Activated effector memory CD4-positive, alpha-beta T cell treated with Interleukin-2 at 50 U/mL for 16 hours (primary cell): ENCODE measurements around the gene SULT2B1.
"Not testable (repeated sequence)": the region's sequence is repeated elsewhere in the genome, so short reads cannot be mapped to it uniquely, and the experiment has no call there.

Source experiments
- DNase-seq: peaks from one replicate; pipeline ENCODE4 v3.0.0-alpha.2; 2020

The SULT2B1 gene

DNA sequence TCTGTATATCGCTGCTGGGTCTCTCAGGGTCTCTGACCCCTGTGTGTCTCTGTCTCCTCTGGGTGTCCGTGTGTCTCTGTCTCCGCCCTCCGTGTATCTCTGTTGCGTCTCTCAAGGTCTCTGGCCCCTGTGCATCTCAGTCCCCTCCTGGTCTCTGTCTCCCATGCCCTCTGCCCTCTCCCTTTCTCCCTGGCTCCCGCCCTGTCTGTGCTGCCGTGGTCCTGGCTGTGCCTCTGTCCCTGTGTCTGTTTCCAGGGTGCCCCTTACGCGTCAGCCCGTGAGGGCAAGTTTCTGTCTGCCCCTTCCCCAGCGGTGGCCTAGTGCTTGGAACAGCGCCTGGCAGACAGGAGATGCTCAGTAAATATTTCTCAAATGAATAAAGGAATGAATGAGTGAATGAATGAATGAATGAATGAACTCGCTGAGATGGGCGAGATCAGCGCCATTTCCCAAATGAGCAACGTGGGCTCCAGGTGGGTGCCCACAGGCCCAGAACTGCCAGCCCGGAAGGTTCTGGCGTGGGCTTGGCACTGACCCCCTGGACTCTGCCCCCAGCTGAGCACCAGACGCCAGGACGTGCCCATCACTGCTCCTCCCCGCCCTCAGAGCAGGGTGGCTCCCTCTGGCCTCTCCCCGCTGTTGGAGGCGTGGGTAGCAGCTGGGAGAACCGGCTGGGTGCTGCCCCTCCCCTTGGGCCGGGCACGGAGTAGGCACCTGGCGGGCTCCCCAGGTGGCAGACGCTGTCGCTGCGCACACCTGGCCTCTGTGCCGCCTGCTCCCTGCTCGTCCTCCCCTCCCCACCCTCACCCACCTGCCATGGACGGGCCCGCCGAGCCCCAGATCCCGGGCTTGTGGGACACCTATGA, at the start of gene SULT2B1:
SULT2B1 (plus strand) TSS at position 736 of the 866 bp plus-strand sequence; CDS start at position 817, 81 bp downstream.
- DNase-seq, result no peak

DNA sequence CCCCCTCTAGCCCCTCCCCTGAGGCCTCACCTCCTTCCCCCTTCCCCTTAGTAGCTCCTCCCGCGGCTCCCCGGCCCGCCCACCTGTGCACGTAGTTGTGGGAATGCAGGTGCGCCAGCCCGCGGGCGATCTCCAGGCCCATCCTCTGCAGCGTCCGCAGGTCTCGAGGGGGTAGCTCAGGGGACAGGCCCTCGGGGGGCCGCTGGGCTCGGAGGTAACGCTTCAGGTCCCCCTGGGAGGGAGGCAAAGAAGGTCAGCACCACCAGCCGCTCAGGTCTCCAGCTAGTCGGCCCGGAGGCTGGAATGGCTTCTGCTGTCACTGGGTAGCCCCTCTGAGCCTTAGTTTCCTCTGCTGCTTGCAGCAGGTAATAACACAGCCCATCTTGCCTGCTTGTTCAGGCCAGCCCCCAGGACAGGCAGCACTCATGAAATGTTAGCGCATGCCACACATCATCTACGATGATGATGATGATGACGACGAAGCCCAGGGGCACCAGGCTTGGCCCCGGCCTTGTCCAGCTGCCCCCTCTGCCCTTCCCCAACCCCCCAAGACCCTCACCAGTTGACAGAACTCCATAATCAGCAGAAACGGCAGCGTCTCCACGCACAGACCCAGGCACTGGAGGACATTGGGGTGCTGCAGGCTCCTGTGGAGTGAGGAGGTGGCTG, 49.5 kb upstream of the SULT2B1 start:
- DNase-seq, result no peak

DNA sequence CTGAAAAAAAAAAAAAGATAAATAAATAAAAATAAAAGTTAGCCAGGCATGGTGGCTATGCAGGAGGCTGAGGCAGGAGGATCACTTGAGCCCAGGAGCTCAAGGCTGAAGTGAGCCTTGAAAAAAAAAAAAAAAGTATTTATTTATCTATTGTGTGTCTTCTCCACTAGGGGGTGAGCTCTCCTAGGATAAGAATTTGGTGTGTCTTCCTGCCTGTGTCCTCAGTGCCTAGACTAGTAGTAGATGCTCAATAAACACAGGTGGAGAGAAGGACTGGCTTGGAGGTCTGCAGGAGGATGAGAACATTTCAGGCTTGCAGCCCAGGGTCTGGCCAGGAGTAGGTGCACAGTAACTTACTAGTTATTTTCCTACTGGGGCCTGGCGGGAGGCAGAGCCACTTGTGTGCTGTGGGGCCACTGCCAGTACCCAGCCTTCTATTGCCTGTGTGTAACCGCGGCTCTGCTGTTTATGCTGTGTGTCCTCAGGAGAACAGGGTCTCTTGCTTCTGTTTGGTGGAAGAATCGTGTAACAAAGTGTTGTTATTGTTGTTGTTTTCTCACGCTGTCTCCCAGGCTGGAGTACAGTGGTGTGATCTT, 45.7 kb upstream of the SULT2B1 start:
- DNase-seq, result no peak

DNA sequence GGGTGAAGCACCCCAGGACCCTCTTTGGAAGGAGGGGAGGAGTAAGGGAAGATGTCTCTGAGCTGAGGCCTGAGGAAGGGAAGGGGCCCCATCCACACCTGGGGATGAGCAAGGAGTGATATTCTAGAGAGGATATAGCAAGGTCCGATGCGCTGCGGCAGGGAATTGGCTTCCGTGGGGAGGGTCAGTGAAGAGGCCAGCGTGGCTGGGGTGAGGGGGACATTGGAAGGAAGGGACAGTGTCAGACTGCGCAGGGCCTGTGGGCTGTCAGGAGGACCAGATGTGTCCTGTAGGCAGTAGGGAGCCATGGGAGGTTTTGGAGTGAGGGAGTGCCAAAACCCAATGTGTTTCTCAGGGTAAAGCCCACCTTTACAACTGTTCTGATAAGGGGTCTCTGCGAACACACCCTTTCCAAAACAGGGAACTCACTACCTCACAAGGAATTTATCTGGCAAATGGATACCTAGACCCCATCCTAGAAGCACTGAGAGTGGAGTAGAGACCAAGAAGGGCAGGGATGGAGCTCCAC, 44.0 kb upstream of the SULT2B1 start:
- no peak for DNase-seq

DNA sequence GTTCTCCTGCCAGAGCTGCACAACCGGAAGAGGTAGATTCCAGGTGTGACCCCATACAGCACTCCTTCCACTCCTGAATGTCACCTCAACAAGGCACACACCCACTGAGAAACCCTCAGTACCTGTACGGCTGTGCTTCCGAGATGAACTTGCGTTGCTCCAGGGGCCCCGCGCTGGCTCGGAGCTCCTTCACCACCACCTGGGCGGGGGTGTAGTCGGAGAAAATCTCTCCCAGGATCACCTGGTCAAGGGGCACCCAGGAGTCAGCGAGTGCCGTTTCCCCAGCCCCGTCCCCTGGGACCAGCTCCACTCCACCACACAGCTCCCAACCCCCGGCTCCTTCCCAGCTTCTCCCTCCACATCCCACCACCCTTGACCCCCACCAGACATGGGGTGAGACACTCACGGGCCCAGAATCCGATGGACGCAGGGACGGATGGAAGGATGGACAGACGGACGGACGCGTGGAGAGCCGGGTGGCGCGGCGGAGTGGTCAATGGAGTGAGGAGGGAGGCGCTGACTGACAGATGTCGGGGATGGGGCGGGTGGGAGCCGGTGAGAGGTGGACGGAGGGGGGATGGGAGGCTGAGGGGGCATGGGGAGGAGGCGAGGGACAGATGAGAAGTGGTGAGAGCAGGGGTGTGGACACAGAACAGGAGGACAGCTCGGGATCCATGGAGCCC, 43.1 kb upstream of the SULT2B1 start:
- no peak for DNase-seq

DNA sequence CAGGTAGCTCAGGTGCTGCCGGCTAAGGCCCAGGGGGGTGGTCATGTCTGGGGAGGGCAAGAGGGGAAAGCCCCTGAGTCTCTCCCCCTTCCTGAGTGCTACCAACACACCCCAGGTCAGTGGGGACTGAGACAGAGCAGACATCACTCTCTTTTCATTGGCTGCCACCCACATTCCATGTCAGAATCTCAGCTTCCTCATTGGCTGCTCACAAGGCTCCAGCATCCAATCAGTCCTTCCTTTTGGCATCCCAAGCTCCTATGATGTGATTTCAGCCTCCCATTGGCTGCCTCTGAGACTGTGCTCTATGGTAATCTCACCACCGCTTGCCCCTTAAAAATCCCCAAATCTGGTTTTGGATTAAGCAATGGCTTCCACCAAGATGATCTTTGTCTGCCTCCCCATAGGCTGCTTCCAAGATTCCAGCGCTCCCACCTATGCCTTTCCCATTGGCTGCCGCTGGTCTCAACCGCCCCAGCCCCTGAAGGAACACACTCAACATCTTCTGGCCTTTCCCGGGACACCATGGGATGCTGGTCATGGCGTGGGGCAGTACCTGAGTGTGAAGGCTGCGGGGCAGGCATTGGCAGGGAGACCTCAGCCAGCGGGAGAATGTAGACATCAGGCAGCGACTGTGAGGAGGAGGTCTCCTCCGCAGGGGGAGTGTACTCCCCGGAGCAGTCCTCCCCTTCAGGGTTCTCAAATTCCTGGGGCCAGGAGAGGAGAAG, 42.3 kb upstream of the SULT2B1 start:
- no peak for DNase-seq

DNA sequence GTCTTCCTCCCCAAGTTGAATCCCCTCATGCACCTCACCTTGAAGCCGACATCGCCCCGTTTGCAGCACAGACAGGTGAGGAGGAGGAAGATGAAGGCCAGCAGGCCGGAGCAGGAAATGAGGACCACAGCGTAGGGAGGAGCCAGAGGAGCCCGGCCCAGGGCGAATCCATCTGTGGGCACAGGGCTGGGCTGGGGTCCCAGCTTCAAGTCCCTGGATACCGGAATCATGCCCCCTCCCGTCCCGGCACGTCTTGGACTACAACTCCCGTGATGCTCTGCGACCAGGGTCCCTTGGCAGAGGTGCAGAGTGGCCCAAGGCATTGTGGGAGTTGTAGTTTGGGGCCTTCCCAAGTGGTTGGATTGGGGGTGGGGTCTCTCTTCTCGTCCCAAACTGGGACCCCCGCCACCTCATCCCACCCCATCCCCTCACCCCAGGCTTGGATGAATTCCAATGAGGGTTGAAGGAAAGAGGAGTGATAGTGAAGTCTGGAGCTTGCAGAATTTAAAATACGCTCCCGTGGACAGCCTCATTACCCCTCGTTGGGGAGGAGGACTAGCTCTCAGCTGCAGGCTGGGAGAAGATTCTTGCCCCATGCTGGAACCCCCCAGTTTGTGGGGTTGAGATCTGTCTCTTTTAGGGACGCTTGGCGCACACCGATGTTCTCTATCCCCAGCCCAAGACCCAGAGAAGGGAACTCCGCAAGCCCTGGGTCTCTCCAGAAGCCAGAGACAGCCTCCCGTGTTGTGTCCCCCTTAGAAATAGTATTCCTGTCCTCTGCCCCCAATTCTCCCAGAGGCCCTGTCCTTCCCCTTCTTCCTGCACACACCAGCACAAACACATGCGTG, 41.3 kb upstream of the SULT2B1 start:
- peak; percentile 63 for DNase-seq

DNA sequence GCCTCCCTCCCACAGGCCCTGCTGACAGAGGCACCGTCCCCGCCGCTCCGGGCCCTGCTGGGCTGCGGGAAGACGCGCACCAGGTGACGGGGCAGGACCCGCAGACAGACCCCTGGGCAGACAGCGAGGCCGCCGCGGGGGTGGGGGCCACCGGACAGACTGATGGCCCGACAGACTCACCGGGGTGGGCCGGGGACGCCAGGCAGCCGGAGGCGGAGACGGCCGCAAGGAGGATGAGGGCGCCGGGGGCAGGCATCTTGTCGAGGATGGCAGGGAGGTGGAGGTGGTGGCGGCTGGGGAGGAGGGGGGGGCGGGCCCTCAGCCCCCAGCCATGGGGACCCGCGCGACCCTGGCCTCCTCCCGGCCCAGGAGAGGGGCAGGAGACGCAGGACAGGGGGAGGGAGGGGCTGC, 40.6 kb upstream of the SULT2B1 start:
- no peak for DNase-seq

DNA sequence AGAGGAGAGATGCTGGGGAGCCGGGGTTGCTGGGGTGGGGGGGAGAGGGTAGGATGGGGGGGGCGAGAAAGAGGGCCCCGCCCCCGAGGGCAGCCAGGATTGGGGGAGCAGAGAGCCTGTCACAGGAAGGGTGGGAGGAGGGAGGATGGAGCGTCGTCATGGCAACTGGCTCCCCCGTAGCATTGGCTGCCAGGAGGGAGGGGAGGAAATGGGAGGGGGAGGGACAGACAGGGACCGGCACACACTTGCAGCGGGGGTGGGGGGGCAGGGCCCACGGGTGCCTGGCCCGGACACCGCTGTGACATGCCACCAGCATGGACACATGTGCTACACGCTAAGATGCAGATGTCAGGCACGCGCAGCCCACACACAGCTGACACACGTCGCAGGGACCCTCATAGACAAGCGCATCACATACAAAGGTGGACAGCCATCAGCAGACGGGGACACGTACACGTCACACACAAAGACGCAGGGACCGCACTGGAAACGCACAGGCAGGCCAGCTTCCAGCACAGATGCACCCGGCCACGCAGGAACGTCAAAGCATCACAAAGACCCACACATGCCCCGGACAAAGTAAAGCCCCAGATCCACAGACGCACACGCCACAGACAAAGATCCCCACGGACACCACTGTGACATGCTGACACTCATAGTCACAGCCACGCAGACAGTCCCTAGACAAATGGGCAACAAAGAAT, 40.0 kb upstream of the SULT2B1 start, which contains the start of gene LMTK3:
LMTK3 (minus strand) TSS at position 36 of the 704 bp plus-strand sequence. CDS start 259 bp downstream, outside the sequence.
- peak; percentile 78 for DNase-seq

DNA sequence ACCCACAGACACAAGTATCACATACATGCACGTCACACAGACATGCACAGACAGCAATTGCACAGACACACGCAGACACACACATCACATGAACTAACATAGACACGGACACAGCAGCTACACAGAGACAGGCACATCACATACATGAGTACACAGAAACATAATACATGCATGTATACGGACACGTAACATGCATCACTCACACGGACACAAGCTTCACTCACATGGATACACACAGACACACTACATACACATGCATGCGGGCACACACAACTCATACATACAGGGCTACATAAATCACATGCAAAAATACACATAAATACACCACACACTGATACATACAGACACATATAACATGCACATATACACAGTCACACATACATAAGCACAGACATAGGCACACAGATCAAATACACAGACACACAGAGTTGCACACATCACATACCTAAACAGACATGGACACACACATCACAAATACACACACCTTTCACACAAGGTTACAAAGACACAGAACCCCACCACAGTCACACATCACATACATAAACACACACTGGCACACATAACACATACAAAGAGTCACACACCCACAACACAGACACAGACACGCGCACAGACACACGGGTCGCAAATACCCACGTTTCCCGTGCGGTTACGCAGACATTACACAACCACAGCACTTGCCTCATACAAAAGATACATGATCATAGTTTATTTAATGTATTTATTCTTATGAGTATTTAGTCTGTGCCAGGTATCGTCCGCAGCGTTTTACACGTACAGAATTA, 39.3 kb upstream of the SULT2B1 start:
- DNase-seq, result no peak

DNA sequence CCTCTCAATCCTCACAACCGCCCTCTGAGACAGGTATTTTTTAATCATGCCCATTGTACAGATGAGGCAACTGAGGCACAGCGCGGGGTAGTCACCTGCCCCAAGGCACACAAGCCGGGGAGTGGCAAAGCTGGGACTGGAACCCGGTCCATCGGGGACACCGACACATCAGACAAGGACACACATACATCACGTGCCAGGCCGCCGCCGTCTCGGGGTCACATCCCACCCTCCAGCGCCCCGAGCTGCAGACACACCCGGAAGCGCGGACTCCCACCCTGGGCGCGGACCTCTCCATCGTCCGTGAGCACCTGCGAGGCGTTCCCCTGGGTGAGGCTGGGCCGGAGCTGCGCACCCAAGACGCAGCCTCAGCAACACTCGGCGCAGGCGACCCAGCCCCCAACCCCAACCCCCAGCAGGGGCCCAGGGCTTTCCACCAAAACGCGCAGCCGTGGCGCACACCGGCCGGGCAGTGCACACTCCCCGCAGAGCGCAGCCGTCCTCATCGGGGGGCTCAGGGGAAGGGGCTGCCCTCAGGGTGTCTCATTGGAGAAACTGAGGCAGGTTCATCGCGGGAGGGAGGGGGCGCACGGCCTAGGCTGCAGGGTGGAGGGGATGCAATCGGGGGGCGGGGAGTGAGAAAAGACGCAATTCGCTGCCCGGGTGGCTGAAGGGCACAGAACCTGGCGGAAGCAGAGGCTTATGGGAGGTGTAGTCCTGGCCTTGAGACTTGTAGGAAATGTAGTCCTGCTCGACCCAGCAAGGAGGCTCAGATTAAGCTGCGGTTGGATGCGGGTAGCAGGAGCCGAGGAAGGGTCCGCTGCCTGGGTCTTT, 38.5 kb upstream of the SULT2B1 start:
- peak; percentile 66 for DNase-seq

DNA sequence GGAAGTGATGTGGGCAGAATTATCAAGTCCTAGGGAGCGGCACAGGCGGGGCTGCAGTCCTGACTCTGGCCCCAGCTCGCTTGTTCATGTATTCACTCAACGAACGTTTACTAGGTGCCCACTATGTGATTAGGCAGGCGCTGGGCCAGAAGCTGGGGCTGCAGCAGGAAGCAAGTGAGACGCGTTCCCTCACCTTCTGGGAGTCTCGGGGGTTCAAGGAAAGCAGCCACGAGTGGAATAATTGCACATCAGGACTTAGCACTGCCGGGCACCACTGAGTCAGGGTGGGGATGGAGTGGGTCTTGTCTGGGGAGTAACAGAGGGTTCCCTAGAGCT, 37.9 kb upstream of the SULT2B1 start:
- no peak for DNase-seq

DNA sequence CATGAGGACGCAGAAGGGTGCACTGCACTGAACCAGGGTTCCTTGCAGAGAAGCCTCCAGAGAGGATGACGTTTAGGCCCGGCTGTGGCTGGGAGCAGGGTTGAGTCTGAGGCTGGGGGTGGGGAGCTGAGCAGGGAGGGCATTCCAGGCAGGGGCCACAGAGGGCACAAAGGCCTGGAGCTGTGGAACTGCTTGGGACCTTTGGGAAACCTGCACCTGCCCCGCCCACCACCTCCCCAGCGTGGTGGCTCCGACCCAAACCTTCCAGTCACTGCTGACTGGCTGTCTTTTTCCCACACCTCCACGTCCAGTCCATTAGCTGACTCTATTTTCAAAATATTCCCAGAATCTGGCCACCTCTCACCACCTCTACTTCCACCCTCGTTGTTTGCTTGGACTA, 35.4 kb upstream of the SULT2B1 start:
- no peak for DNase-seq

DNA sequence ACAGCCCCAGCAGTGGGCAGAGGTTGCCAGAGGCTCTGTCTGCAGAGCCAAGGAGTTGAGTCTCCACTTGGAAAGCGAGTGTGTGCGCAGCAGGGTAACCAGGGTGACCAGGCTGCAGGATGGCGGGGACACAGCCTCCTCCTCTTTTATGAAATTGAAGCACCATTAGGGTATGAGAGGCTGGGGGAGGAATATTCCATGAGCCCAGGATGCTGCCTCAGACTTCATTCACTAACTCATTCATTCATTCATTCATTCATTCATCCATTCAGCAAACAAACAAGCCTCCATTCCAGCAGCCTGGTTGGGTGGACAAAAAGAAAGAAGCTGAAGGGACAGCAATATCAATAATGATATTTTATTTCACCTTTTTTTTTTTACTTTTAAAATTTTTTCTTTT, 33.8 kb upstream of the SULT2B1 start:
- DNase-seq, result no peak

DNA sequence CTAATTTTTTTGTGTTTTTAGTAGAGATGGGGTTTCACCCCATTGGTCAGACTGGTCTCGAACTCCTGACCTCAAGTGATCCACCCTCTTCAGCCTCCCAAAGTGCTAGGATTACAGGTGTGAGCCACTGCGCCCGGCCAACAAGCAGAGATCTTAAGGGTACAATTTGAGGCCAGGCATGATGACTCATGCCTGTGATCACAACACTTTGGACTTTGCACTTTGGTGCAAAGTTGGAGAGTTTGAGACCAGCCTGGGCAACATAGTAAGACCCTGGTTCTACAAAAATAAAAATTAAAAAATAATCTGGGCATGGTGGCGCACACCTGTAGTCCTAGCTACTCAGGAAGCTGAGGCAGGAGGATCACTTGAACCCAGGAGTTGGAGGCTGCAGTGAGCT, 32.5 kb upstream of the SULT2B1 start:
- DNase-seq, result not testable (repeated sequence)

DNA sequence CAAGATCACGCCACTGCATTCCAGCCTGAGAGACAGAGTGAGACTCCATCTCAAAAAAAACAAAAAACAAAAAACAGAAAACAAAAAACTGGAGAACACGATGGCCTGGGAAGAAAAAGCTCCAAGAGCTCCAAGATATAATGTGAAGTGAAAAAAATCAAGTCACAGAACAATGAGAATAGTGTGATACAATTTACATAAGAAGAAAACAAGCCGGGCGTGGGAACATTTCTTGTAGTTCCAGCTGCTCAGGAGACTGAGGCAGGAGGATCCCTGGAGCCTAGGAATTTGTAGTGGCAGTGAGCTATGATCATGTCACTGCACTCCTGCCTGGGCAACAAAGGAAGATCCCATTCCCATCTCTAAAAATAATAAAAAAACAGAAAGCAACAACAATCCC, 31.8 kb upstream of the SULT2B1 start:
- DNase-seq, result no peak

DNA sequence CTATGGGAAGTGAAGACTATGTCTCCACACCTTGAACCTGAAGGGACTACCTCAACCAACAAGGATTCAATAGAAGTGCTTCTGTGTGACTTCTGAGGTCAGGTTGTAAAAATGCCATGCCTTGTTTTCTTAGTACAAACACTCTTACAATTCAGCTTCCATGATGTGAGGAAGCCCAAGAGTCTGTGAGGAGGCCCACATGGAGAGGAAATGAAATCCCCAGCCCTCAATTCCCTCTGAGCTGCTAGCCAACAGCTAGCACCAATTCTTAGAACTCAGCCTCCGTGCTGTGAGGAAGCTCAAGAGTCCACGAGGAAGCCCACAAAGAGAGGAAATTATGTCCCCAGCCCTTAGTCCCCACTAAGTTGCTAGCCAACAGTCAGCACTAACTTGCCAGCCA, 27.8 kb upstream of the SULT2B1 start:
- DNase-seq, result no peak

DNA sequence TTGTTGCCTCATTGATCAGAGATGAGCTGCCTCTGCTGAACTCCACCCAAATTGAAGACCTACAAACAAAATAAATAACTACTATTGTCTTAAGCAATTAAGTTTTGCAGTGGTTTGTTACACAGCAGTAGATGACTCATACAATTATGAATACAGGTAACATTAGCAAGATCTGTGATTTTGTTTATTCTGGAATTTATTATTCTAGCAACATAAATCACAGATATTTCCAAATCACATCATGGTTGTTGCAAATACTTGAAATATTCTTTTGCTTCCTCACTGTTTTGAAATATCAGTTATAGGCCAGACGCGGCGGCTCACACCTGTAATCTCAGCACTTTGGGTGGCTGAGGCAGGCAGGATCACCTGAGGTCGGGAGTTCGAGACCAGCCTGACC, 27.2 kb upstream of the SULT2B1 start:
- no peak for DNase-seq

DNA sequence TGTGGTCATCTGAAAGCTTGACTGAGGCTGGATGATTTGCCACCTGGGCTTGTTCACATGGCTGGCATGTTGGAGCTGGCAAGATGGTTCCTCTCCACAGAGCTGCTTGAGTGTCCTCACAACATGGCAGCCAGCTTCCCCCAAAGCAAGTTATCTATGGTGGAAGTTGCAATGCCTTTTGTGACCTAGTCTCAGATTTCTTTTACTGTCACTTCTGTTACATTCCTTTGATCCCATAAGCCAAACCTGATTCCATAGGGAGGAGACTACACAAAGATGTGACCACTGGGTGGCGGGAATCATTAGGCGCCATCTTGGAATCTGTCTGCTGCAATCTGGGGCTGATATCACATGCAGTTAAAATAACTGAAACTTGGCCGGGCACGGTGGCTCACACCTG, 22.8 kb upstream of the SULT2B1 start:
- DNase-seq, result no peak
